Astrocyte of the spinal cord (primary cell): ENCODE results near the gene APMAP.
"Not testable (repeated sequence)": the region's sequence is repeated elsewhere in the genome, so short reads cannot be mapped to it uniquely, and the experiment has no call there.

ENCODE experiments used
- DNase-seq: peaks from one replicate; pipeline ENCODE4 v3.0.0; 2011; ENCODE audit warnings: low read depth, low spot score
- H3K4me3 ChIP-seq: 2 replicates; pipeline ENCODE4 v1.5.1; 2011; ENCODE audit warnings: low read depth, mild to moderate bottlenecking, low read length, moderate library complexity
- CTCF ChIP-seq: IDR thresholded peaks from 2 replicates; pipeline ENCODE4 v1.5.1; 2012; ENCODE audit warnings: low read depth, mild to moderate bottlenecking, low read length, inconsistent platforms
- in situ Hi-C: cut with HindIII; loops from 2 replicates; pipeline ENCODE4 v1.10.0; 2017; ENCODE audit warnings: low sequenced_read_pairs

APMAP gene

GRCh38 chr20:25008388-25009217 is 16.1 kb upstream of the APMAP start:
- no peak for DNase-seq
- no peak overlapping the region for H3K4me3 ChIP-seq
- TF ChIP-seq CTCF = no peak
- in situ Hi-C loops = no loop called here

GRCh38 chr20:25007491-25008305 is 15.1 kb upstream of the APMAP start:
- DNase-seq = no peak
- TF ChIP-seq CTCF = no peak
- in situ Hi-C loops = no loop called here
- no peak overlapping the region for H3K4me3 ChIP-seq

GRCh38 chr20:25006431-25007167 is 14.0 kb upstream of the APMAP start:
- no peak overlapping the region for H3K4me3 ChIP-seq
- in situ Hi-C loops = no loop called here
- DNase-seq = no peak
- no peak for TF ChIP-seq CTCF

- in situ Hi-C loops = no loop called here
- peak; percentile 4 for DNase-seq
- no peak overlapping the region for H3K4me3 ChIP-seq
- no peak for TF ChIP-seq CTCF
Observed at GRCh38 chr20:25005661-25006060, 13.1 kb upstream of the APMAP start.

- in situ Hi-C loops = no loop called here
- TF ChIP-seq CTCF = no peak
- no peak overlapping the region for H3K4me3 ChIP-seq
- peak; percentile 50 for DNase-seq
Observed at GRCh38 chr20:25005220-25005619, 12.7 kb upstream of the APMAP start.

- TF ChIP-seq CTCF = no peak
- no peak for DNase-seq
- in situ Hi-C loops = no loop called here
- H3K4me3 ChIP-seq = no peak overlapping the region
Observed at GRCh38 chr20:25003002-25003401, 10.5 kb upstream of the APMAP start.

- H3K4me3 ChIP-seq, DNase-seq, in situ Hi-C loops: not testable (repeated sequence)
Observed at GRCh38 chr20:25001323-25001722, 8.8 kb upstream of the APMAP start.
